ENCODE data around the gene COX6B2.
A peak's percentile ranks its signal among the peaks of the same experiment; 100 is the strongest.
"Not testable (repeated sequence)": the region's sequence is repeated elsewhere in the genome, so short reads cannot be mapped to it uniquely, and the experiment has no call there.

COX6B2 gene, protein sequence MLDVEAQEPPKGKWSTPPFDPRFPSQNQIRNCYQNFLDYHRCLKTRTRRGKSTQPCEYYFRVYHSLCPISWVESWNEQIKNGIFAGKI

DNA sequence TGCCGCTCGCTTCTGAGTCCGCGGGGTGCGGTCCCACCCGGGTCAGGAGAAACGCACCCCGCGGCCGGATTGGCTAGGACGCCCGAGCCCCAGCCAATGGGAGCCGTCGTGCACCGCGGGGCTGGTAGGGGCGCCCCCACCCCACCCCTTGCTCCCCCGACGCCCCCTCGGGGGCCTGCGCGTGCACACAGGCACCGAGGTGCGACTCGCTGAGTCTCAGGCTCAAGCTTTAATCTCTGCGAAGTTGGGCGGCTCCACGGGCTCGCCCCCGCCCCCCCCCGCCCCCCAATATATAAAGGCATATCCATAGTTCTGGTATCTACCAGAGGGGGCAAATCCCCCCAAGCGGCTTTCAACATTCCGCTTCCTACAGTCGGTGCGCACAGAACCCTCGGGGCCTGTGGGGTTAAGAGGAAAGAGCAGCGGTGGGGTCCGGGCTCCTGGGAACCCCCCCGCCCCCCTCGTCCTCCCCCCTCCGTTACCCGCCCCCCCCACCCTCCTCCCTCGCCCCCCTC is at the start of gene COX6B2:
TSS of gene COX6B2 (minus strand) at position 22 of the 515 bp plus-strand sequence. CDS start 198 bp downstream, outside the sequence.
- no peak for DNase-seq

DNA sequence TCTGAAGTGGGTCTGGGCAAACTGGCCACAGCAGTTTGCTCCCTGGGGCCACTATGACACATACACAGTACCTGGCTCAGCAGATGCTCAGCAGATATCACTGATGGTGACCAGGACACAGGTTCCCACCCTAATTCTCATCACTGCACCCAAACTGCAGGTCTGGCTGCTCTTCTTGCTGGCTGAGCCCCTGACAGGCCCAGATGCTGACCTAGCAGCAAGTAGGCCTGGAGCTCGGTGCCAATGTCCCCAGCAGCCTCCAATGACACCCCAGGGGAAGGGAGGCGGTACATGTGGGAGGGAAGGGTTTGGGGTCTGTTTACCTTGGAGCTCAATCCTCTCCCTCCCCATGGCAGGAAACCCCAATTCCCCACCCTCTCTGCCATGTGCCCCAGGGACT is 48.0 kb upstream of the COX6B2 start:
- DNase-seq: no peak

DNA sequence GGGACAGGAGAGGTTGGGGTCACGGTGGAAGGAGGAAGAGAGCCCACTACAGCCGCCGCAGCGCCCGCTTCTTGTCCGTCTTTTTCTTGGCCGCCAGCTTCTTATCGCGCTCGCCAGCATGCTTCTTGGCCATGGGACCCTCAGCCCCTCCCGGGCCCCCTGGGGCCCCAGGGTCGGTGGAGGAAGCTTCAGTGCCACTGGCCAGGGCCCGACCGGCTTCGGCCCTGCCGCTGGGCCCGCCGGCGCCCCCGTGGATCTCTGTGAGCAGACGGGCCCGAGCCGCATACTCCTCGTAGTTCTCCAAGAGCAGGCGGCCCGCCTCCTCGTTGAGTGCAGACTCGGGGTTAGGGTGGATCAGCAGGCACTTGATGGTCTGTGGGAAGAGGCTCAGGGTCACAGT is 46.9 kb upstream of the COX6B2 start:
- DNase-seq: not testable (repeated sequence)

DNA sequence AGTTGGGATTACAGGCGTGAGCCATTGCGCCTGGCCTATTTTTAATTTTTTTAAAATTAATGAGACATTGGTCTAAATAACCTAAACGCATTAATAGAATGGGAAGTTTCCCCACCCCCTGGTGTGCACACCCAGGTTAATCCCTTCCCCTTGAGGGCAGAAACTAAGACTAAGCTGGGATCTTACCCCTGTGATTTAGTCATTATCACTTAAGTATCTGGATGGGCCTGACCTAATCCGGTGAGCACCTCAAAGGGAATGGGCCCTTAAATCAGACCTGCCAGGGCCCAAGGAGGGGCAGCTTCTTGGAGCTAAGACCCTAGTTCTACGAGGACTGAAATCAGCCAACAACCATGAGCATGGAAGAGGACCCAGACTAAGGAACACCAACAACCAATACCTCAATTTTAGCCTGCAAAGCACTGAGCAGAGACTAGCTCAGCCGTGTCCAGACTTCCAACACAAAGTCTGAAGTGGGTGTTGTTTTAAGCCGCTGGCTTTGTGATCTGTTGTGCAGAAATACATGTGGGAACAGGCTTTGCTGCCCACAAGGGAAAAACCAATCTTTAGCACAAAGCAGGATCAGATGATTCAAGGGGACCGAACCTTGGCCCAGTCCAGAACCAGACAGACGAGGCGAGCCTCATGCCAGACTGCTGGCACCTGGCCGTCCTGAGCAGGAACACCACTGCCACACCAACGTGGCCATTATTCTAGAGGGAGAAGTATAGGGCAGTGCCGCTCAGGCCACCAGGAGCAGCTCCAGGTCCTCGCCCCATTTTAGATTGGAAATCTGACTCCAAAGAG is 46.0 kb upstream of the COX6B2 start:
- no peak for DNase-seq

DNA sequence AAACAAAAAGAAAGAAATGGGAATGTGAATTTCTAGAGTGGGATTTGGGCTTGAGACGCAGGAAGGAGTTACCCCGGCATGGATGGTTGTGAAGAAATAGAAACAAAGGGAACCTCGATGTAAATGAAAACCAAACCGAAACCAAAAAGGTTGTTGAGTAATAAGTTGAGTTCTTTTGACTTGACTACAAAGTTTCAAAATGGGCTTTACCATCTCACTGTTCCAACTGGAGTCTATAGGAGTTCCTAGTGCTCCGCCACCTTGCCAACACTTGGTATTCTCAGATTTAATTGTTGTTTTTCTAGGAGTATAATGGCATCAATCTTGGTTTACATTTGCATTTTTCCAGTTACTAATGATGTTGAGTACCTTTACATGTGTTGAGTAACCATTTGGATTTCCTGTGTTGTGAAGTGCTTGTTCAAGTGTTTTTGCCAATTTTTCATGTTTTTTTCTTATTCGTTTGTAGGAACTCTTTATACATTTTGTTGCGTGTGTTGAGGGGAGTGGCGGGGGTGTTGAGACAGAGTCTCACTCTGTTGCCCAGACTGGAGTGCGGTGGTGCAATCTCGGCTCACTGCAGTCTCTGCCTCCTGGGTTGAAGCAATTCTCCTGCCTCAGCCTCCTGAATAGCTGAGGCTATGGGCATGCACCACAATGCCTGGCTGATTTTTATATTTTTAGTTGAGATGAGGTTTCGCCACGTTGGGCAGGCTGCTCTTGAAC is 43.8 kb upstream of the COX6B2 start:
- no peak for DNase-seq

DNA sequence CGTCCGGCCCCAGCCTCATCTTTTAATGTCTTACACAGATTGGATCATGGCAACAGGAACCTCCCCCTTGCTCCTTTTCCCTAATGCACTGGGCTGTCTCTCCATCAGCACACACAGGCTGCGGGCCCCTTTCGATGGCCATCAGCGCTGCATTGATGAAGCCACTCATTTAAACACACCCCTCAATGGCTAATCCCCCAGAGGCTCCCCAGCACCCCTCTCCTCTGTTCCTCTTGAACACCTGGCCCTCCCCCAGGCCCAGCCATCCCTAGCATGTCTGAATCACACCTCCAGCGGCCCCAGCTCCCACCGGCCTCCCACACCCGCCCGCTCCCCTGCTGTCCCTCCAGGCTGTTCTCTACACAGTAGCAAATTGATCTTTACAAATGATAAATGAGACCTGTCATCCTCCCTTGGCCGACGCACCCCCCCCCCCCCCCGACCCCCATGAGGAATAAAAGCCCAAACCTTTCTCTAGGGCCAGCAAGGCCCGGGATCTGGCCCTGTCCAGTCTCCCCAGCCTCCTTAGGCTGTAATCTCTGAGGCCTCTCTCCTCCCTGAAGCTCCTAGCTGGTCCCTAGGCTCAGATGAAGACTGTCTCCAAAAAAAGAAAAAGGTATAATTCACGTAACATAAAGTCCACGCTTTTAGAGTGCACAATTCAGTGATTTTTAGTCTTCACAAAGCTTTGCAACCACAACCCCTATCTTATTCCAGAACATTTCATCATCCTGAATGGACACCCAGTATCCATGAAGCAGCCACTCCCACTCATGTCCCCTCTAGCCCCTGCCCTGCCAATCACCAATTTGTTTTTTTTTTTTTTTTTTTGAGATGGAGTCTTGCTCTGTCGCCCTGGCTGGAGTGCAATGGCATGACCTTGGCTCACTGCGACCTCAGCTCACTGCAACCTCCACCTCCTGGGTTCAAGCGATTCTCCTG is 38.6 kb upstream of the COX6B2 start:
- DNase-seq: no peak

DNA sequence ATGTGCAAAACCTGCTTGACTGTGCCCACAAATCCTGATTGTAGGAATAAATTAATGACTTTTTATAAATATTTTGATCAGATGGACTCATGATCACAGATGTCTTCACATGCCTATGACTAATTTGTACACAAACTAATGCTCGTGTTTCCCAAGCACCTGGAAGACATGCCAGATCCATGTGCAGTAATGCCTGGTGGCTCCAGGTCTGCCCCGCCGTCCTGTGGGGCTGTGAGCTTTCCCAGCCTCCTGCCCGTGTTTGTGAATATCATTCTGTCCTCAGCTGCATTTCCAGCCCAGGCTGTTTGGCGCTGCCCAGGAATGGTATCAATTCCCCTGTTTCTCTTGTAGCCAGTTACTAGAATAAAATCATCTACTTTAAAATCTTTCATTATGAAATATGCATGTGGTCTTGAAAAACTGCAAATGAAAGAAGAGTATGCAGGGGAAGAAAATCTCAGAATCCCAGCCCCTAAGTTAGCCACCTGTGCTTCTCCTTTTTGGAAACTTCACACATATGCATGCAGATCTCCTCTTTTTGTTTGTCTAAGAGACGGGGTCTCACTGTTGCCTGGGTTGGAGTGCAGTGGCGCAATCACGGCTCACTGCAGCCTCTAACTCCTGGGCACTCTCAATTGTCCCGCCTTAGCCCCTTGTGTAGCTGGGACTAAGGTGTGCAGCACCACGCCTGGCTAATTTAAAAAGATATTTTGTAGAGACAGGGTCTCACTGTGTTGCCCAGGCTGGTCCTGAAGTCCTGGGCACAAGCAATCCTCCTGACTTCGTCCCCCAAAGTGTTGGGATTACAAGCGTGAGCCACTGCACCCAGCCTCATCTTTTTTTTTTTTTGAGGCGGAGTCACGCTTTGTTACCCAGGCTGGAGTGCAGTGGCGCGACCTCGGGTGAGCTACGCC is 37.4 kb upstream of the COX6B2 start:
- no peak for DNase-seq

DNA sequence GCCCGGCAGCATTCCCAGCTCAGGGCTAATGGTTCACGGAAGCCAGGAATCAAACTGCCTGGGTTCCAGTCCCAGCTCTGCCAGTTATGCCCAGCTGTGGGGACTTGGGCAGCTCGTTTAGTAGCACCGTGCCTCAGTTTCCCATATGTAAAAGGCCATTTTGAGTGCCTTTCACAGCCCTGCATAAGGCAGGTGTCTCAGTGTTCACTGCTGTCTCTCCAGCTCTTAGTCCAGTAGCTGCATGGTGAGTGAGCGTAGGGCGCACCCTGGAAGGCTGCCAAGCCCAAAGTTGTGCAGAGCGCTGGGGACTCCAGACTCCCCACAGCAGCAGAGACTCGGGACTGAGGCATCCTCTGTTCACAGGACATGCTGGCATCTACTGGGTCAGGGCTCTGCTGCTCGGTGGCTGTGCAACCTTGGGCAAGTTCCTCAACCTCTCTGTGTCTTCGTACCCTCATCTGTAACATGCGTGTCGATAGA is 36.7 kb upstream of the COX6B2 start:
- DNase-seq: no peak

DNA sequence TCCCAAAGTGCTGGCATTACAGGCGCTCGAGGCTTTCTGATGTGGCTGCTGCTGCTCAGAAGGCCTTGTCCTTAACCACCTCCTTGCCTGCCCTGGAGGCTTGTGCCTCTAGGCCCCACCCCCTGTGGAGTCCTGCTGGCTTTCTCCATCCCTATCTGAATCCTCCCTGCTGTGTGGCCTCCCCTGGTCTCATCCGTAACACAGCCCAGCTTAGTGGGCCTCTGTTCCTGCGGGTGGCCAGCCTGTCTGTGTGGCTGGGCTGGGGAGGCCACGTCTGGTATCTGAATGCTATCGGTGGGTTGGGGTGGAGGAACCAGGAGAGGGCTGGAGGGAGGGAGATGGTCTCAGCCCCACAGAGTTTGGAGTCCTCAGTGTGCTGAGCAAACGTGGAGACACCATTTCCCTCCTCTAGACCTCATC is 36.0 kb upstream of the COX6B2 start:
- DNase-seq: no peak

DNA sequence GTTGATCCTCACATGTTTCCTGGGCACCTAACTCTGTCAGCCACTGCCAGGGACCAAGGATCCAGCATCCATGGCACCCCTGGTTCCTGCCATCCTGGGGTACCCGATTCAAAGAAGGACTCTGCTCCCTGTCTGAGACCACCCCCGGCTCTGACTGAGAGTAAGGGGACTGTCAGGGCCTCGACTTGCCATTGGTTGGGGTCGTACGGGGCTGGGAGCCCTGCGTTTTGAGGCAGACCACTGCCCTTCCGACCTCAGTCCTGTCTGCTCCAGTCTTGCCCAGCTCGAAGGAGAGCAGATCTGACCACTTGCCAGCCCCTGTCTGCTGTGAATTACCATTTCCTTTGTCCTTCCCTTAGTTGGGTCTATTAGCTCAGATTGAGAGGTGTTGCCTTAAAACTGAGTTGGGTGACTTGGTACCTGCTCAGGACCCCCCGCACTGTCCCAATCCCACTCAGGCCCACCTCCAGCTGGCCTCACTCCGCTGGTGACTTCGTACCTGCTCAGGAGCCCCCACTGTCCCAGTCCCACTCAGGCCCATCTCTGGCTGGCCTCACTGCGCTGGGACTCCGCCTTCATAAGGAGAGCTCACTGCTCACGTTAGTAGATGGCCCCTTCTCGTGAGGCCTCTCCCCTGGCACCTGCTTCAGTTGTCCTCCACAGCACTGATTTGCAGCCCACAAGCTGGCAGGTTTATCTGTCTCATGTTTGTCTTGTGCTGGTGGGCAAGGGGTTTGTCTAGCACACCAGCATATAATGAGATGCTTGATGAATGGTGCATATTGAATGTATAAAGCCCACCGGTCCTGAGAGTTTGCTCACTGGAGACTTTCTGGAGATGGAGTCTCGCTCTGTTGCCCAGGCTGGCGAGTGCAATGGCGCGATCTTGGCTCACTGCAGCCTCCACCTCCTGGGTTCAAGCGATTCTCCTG is 35.1 kb upstream of the COX6B2 start:
- DNase-seq: no peak

DNA sequence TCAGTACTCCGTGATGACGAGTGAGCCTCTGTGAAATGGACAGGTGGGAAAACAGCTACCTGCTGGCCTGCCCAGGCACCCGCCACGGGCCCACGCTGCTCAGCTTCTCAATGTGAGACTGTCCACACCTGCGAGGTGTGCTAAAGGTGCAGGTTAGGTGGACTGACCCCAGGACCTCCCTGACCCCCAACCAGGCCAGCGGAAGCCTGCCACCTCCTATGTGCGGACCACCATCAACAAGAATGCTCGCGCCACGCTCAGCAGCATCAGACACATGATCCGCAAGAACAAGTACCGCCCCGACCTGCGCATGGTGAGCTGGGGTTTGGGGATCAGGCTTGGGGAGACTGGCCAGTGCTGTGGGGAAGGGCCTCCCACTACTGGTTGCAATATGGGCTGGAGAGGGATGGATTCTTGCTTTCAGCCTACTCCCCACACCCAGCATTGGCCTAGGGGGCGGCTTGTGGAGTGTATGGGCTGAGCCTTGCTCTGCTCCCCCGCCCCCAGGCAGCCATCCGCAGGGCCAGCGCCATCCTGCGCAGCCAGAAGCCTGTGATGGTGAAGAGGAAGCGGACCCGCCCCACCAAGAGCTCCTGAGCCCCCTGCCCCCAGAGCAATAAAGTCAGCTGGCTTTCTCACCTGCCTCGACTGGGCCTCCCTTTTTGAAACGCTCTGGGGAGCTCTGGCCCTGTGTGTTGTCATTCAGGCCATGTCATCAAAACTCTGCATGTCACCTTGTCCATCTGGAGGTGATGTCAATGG is 33.4 kb upstream of the COX6B2 start:
- no peak for DNase-seq

DNA sequence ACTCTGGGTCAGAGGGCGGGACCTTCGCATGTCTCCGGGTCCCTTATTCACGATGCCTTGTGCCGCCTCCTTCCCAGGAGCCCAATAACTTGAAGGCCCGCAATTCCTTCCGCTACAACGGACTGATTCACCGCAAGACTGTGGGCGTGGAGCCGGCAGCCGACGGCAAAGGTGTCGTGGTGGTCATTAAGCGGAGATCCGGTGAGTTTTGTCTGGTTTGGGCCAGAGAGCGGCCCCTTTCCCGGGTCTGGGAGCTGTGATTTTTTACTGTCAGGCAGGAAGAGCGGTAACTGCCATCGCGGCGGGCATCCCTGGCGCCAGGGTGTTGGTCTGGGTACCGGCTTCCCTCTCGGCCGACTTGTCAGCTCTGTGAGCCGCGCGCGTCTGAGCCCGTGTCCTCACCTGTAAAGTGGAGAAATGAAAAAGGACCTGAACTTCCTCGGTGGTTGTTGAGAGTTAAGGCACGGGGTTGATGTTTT is 32.0 kb upstream of the COX6B2 start:
- DNase-seq: no peak

DNA sequence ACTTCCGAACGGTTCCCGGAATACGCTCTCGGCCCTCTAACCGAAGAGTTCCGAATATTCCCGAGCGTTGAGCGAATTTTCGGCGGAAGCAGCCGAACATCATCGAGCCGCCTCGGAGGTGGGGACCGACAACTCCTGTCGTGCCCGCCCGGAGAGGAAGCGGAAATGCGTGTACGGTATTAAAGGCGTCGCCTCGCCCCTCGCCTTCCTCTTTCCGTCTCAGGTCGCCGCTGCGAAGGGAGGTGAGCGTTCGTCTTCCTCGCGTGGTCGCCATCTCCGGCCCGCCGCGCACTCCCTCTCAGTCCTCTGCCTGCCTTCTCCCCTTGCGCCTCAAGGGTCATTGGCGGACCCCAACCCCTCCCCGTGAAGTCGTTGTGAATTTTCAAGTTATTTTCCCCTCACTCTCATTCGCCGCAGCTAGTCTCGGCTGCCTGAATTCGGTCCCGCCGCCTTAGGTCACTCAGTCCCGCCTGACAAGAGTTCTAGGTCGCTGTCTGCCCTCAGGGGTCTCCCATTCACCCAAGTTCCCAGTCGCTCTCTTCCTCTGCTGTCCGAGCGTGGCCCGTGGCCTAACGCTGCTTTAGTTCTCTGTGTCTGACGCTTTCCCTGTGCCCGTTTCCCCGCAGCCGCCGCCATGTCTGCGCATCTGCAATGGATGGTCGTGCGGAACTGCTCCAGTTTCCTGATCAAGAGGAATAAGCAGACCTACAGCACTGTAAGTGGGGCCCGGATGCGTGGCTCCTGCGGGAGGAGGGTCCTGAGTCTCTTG is 31.4 kb upstream of the COX6B2 start, which contains the start of gene RPL28:
TSS of gene RPL28 (plus strand) at position 209 of the 769 bp plus-strand sequence. CDS start at position 635, 426 bp downstream.
- DNase-seq: peak; percentile 97

DNA sequence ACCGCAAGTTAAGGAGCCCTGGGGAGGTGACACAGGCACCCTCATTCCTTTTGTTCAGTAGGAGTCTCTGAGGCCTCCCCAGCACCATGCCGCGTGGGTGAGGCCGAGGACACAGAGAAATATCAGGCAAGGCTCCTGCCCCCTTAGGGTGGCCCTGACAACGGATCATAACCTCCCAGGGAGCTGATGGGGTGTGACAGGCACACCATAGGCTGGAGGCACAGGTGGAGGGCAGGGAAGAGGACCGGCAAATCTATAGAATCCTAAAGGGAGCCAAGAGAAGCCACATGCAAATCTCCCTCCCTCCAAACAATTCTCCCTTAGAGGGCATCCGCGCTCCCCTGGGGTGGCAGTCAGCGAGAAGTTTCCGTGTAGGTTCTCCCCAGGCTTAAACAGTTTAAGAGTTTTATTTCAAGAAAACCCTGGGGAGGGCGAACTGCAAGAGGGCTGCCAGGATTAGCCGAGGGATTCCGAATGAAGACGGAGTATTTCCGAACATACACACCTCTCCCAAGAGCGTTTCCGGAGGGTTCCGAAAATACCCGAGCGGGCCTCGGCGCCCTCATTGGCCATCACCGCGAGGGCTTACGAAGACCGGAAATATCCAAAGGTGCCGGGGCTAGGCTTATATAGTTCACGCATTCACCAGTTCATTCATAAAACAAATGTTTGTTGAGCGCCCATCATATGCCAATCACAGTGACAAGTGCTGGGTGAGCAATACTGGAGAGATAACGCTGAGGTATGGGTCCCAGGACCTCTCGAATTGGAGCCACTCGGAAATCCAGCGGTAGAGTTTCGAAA is 30.6 kb upstream of the COX6B2 start:
- peak; percentile 97 for DNase-seq

DNA sequence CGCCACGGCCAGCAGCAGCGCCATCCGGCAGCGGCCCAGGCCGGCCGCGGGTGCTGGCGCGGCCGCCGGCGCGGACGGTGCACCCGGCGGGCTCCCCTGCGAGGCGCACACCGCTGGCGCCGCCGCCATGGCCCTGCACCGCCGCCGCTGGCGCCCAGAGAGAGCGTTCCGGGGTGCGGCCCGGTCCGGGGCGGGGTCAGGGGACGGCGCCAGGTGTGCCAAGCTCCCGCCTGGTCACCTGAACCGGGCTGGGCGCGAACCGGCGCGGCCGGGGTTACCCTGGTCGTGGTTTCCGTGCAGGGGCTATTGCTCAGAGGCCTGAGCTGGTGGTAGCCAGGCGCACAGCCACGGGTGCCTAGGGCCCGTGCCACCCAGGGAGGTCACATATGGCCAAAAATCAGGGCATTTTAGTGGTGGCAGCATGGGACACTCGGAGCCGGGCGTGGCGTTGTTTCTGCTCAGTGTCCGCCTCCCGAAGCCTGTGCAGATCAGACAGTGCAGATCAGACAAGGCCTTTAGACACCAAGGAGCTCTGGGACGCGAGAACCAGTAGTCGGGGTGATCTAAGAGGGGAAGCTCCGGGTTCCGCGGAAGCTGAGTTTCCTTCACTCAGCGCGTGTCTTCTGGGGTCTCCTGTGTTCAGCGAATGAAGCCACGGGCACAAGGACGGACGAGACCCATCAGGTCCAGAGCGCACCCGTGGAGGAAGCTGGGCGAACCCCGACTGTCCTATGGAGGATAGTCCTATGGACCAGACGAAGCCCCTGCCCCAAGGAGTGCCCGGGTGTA is 29.8 kb upstream of the COX6B2 start, which contains the start of gene TMEM238:
TSS of gene TMEM238 (minus strand) at position 162 of the 789 bp plus-strand sequence. CDS start at position 129, 33 bp downstream.
- no peak for DNase-seq
